Large intestine (tissue), 3 donors: ENCODE results near the gene FGF12. TPM values are rescaled to one million over a fixed set of nuclear protein-coding genes. Genes with fewer than 3 reads are reported as not detected.

Experiments used
- DNase-seq, 2 donors: peaks; one replicate each; pipeline versions ENCODE4 v3.0.0 to v3.0.0-alpha.2; 2013
- H3K27ac ChIP-seq: one replicate; pipeline ENCODE4 v1.5.1; 2013; ENCODE audit warnings: low read length
- H3K27me3 ChIP-seq: 2 replicates; pipeline ENCODE4 v1.6.1; 2013; ENCODE audit warnings: low read length; ENCODE audit not compliant: control insufficient read depth, insufficient read depth
- H3K36me3 ChIP-seq: 2 replicates; pipeline ENCODE4 v1.6.1; 2013; ENCODE audit warnings: low read length; ENCODE audit not compliant: control insufficient read depth, insufficient read depth
- H3K4me1 ChIP-seq: one replicate; pipeline ENCODE4 v1.6.1; 2013; ENCODE audit warnings: low read length; ENCODE audit not compliant: control insufficient read depth, insufficient read depth
- H3K4me3 ChIP-seq: one replicate; pipeline ENCODE4 v1.5.1; 2013; ENCODE audit warnings: low read length
- H3K9me3 ChIP-seq: one replicate; pipeline ENCODE4 v1.6.1; 2013; ENCODE audit warnings: mild to moderate bottlenecking, low read depth, low read length, moderate library complexity; ENCODE audit not compliant: control insufficient read depth
- WGBS: methylation state at CpG from one replicate; pipeline ENCODE4 v1.1.5; 2013; ENCODE audit warnings: low lambda C conversion rate; ENCODE audit not compliant: insufficient coverage; 5-methylcytosine and 5-hydroxymethylcytosine counted together
- polyA plus RNA-seq: library from polyadenylated mRNA; unstranded; fragments of 120-200 nt; gene quantifications from one replicate; pipeline ENCODE4 v1.2.1, GENCODE V29; 2013

Gene FGF12
- polyA plus RNA-seq, 1 donor: 2.1 TPM

GRCh38 chr3:192273697-192274010, 453.7 kb downstream of the FGF12 start:
- no peaks in the 10 kb centered on the region for H3K9me3 ChIP-seq
- no peak overlapping the region for H3K4me3 ChIP-seq
- H3K27ac ChIP-seq: no peak overlapping the region
- no peaks in the 10 kb centered on the region for H3K27me3 ChIP-seq
- H3K4me1 ChIP-seq: no peaks in the 10 kb centered on the region
- WGBS: 0% methylated on average over 1 of the region's 3 CpGs
- no peaks in the 10 kb centered on the region for H3K36me3 ChIP-seq
- DNase-seq: no peak

GRCh38 chr3:192273001-192273696, 454.2 kb downstream of the FGF12 start:
- H3K9me3 ChIP-seq: no peaks in the 10 kb centered on the region
- H3K27me3 ChIP-seq: no peaks in the 10 kb centered on the region
- no peak for DNase-seq
- no peaks in the 10 kb centered on the region for H3K36me3 ChIP-seq
- no peak overlapping the region for H3K27ac ChIP-seq
- H3K4me3 ChIP-seq: no peak overlapping the region
- no CpG with 5 or more reads among the region's 3 CpGs for WGBS
- H3K4me1 ChIP-seq: no peaks in the 10 kb centered on the region

- no peaks in the 10 kb centered on the region for H3K4me1 ChIP-seq
- no peak overlapping the region for H3K4me3 ChIP-seq
- 40% methylated on average over 1 of the region's 4 CpGs for WGBS
- H3K27ac ChIP-seq: no peak overlapping the region
- no peaks in the 10 kb centered on the region for H3K36me3 ChIP-seq
- no peaks in the 10 kb centered on the region for H3K27me3 ChIP-seq
- no peaks in the 10 kb centered on the region for H3K9me3 ChIP-seq
- DNase-seq: no peak
Measured at GRCh38 chr3:192262001-192262400, 465.3 kb downstream of the FGF12 start.

- DNase-seq: no peak
- no CpG with 5 or more reads among the region's 3 CpGs for WGBS
- Histone ChIP-seq H3K4me1 (no peaks in the 10 kb centered on the region), H3K36me3 (no peaks in the 10 kb centered on the region), H3K4me3 (no peak overlapping the region), H3K27ac (no peak overlapping the region), H3K27me3 (no peaks in the 10 kb centered on the region), H3K9me3 (no peaks in the 10 kb centered on the region)
Measured at GRCh38 chr3:192261135-192261534, 466.2 kb downstream of the FGF12 start.

GRCh38 chr3:192260116-192261010, 467.0 kb downstream of the FGF12 start:
- Histone ChIP-seq H3K4me3 (no peak overlapping the region), H3K9me3 (no peaks in the 10 kb centered on the region), H3K36me3 (no peaks in the 10 kb centered on the region), H3K27ac (no peak overlapping the region), H3K27me3 (no peaks in the 10 kb centered on the region), H3K4me1 (no peaks in the 10 kb centered on the region)
- 80% methylated on average over 1 of the region's 5 CpGs for WGBS
- DNase-seq: no peak

GRCh38 chr3:192259661-192260060, 467.7 kb downstream of the FGF12 start:
- Histone ChIP-seq H3K4me3 (no peak overlapping the region), H3K9me3 (no peaks in the 10 kb centered on the region), H3K27me3 (no peaks in the 10 kb centered on the region), H3K27ac (no peak overlapping the region), H3K4me1 (no peaks in the 10 kb centered on the region), H3K36me3 (no peaks in the 10 kb centered on the region)
- DNase-seq: no peak
- WGBS: 61% methylated on average over 2 of the region's 3 CpGs

- no peaks in the 10 kb centered on the region for H3K36me3 ChIP-seq
- DNase-seq: no peak
- H3K9me3 ChIP-seq: no peaks in the 10 kb centered on the region
- WGBS: 100% methylated on average over 2 of the region's 6 CpGs
- no peaks in the 10 kb centered on the region for H3K27me3 ChIP-seq
- H3K27ac ChIP-seq: no peak overlapping the region
- no peaks in the 10 kb centered on the region for H3K4me1 ChIP-seq
- H3K4me3 ChIP-seq: no peak overlapping the region
Measured at GRCh38 chr3:192258721-192259120, 468.6 kb downstream of the FGF12 start.

- Histone ChIP-seq H3K4me1 (no peaks in the 10 kb centered on the region), H3K27me3 (no peaks in the 10 kb centered on the region), H3K4me3 (no peak overlapping the region), H3K36me3 (no peaks in the 10 kb centered on the region), H3K9me3 (no peaks in the 10 kb centered on the region), H3K27ac (no peak overlapping the region)
- 100% methylated on average over 1 of the region's 2 CpGs for WGBS
- no peak for DNase-seq
Measured at GRCh38 chr3:192255839-192256238, 471.5 kb downstream of the FGF12 start.

- Histone ChIP-seq H3K4me1 (no peaks in the 10 kb centered on the region), H3K27me3 (no peaks in the 10 kb centered on the region), H3K27ac (no peak overlapping the region), H3K4me3 (no peak overlapping the region), H3K36me3 (no peaks in the 10 kb centered on the region), H3K9me3 (no peaks in the 10 kb centered on the region)
- DNase-seq: no peak
- 92% methylated on average over 1 of the region's 3 CpGs for WGBS
Measured at GRCh38 chr3:192253138-192253887, 474.0 kb downstream of the FGF12 start.

- no peak overlapping the region for H3K4me3 ChIP-seq
- WGBS: no CpG with 5 or more reads among the region's 3 CpGs
Measured at GRCh38 chr3:192249516-192249915, 477.8 kb downstream of the FGF12 start.

More at GRCh38 chr3:192249516-192249915, 477.8 kb downstream of the FGF12 start:
- Histone ChIP-seq H3K27me3 (no peaks in the 10 kb centered on the region), H3K27ac (no peak overlapping the region), H3K36me3 (no peaks in the 10 kb centered on the region), H3K9me3 (no peaks in the 10 kb centered on the region), H3K4me1 (no peaks in the 10 kb centered on the region)
- DNase-seq: no peak
